Measurements from ENCODE around the gene MYL2.

Gene MYL2

GRCh38 chr12:110869803-110870202 is 50.6 kb downstream of the MYL2 start:
- H3F3A ChIP-seq (ENCODE audit: control insufficient read depth, insufficient read depth): no peaks in the 10 kb centered on the region
- no peak overlapping the region for H3K27ac ChIP-seq (ENCODE audit: low read depth, low read length)
- peaks cover 1% of the 10 kb centered on the region; the same call in 1 of the 2 replicates for H3K27me3 ChIP-seq (ENCODE audit: control insufficient read depth, low read length)
- H3K9me2 ChIP-seq (replicated peaks; ENCODE audit: control insufficient read depth, low read length): no peaks in the 10 kb centered on the region
- no peaks in the 10 kb centered on the region for H3K79me2 ChIP-seq (ENCODE audit: control insufficient read depth, low read length)
- H3K36me3 ChIP-seq (ENCODE audit: control insufficient read depth, low read length): no peaks in the 10 kb centered on the region
- no peaks in the 10 kb centered on the region for H3K4me1 ChIP-seq (ENCODE audit: control insufficient read depth, low read length)
- H3K9me3 ChIP-seq (ENCODE audit: control insufficient read depth, insufficient read depth, low read length): no peaks in the 10 kb centered on the region
- TF ChIP-seq, protein P1, sequence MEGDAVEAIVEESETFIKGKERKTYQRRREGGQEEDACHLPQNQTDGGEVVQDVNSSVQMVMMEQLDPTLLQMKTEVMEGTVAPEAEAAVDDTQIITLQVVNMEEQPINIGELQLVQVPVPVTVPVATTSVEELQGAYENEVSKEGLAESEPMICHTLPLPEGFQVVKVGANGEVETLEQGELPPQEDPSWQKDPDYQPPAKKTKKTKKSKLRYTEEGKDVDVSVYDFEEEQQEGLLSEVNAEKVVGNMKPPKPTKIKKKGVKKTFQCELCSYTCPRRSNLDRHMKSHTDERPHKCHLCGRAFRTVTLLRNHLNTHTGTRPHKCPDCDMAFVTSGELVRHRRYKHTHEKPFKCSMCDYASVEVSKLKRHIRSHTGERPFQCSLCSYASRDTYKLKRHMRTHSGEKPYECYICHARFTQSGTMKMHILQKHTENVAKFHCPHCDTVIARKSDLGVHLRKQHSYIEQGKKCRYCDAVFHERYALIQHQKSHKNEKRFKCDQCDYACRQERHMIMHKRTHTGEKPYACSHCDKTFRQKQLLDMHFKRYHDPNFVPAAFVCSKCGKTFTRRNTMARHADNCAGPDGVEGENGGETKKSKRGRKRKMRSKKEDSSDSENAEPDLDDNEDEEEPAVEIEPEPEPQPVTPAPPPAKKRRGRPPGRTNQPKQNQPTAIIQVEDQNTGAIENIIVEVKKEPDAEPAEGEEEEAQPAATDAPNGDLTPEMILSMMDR (IDR thresholded peaks at IDR 0.05; ENCODE audit: low read depth, low read length, poor library complexity, severe bottlenecking): no peak
- TF ChIP-seq EZH2phosphoT487 (IDR thresholded peaks at IDR 0.05; ENCODE audit: borderline replicate concordance, low read length): no peak
- no peaks in the 10 kb centered on the region for H4K20me1 ChIP-seq (ENCODE audit: control insufficient read depth, insufficient read depth, low read depth, low read length)
- no peak overlapping the region for H3K4me2 ChIP-seq (ENCODE audit: low read length)
- no peak overlapping the region for H3K4me3 ChIP-seq (ENCODE audit: low read length)

DNA sequence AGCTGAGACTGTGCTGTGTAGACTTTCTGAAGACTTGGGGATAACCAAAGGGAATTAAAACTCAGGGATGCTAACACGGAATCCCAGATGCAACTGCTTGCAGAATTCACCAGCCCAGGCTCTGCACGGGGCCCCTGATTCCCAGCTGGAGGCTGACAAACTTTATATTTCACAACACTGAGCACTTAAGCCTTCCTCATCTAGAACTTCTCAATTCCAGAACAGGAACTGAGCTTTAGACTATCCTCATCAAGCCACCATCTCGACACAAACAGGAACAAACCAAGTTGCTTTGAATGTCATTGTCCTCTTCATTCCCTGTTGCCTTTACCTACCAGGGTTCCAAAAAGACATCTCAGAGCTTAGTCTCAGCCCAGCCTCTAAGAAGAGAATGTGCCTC is 51.4 kb downstream of the MYL2 start:
- H3K27ac ChIP-seq (ENCODE audit: low read depth, low read length): no peak overlapping the region
- no peaks in the 10 kb centered on the region for H3K79me2 ChIP-seq (ENCODE audit: control insufficient read depth, low read length)

DNA sequence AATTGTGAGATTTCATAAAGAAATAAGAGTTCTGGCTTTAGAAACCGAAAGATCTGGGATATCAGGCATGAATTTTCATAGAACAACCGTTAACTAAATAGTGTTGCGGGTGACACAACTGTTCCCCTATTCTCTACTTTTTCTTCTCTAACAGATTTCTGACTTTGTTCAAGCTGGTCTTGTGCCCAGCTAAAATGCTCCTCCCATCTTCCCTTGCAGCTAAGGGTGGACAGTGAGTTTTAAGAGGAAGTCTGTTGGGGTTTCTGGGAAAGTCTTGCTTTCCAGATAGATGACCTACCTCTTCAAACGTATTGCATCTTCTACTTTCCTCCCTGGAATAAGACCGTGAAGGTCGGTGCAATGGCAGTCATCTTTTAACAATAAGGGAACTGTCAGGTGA is 54.9 kb downstream of the MYL2 start:
- no peak overlapping the region for H3K27ac ChIP-seq (ENCODE audit: low read depth, low read length)
- no peaks in the 10 kb centered on the region for H3K9me2 ChIP-seq (replicated peaks; ENCODE audit: control insufficient read depth, low read length)
- TF ChIP-seq, protein P1 (IDR thresholded peaks at IDR 0.05; ENCODE audit: low read depth, low read length, poor library complexity, severe bottlenecking): no peak
- no peak for TF ChIP-seq EZH2phosphoT487 (IDR thresholded peaks at IDR 0.05; ENCODE audit: borderline replicate concordance, low read length)
- H3K36me3 ChIP-seq (ENCODE audit: control insufficient read depth, low read length): no peaks in the 10 kb centered on the region
- no peaks in the 10 kb centered on the region for H3K27me3 ChIP-seq (ENCODE audit: control insufficient read depth, low read length)
- peaks cover 6% of the 10 kb centered on the region for H3K4me1 ChIP-seq (ENCODE audit: control insufficient read depth, low read length)
- no peak overlapping the region for H3K4me3 ChIP-seq (ENCODE audit: low read length)
- no peak overlapping the region for H3K4me2 ChIP-seq (ENCODE audit: low read length)
- no peaks in the 10 kb centered on the region for H3F3A ChIP-seq (ENCODE audit: control insufficient read depth, insufficient read depth)
- no peaks in the 10 kb centered on the region for H3K9me3 ChIP-seq (ENCODE audit: control insufficient read depth, insufficient read depth, low read length)
- H4K20me1 ChIP-seq (ENCODE audit: control insufficient read depth, insufficient read depth, low read depth, low read length): no peaks in the 10 kb centered on the region
- H3K79me2 ChIP-seq (ENCODE audit: control insufficient read depth, low read length): no peaks in the 10 kb centered on the region

More for the DNA sequence above, 51.4 kb downstream of the MYL2 start:
- no peak overlapping the region for H3K4me2 ChIP-seq (ENCODE audit: low read length)
- H3K27me3 ChIP-seq (ENCODE audit: control insufficient read depth, low read length): no peaks in the 10 kb centered on the region
- TF ChIP-seq, protein P1 (IDR thresholded peaks at IDR 0.05; ENCODE audit: low read depth, low read length, poor library complexity, severe bottlenecking): no peak
- TF ChIP-seq EZH2phosphoT487 (IDR thresholded peaks at IDR 0.05; ENCODE audit: borderline replicate concordance, low read length): no peak
- no peaks in the 10 kb centered on the region for H3K36me3 ChIP-seq (ENCODE audit: control insufficient read depth, low read length)
- H3K9me3 ChIP-seq (ENCODE audit: control insufficient read depth, insufficient read depth, low read length): no peaks in the 10 kb centered on the region
- H3K4me3 ChIP-seq (ENCODE audit: low read length): no peak overlapping the region
- no peaks in the 10 kb centered on the region for H3K4me1 ChIP-seq (ENCODE audit: control insufficient read depth, low read length)
- no peaks in the 10 kb centered on the region for H3F3A ChIP-seq (ENCODE audit: control insufficient read depth, insufficient read depth)
- H4K20me1 ChIP-seq (ENCODE audit: control insufficient read depth, insufficient read depth, low read depth, low read length): no peaks in the 10 kb centered on the region
- H3K9me2 ChIP-seq (replicated peaks; ENCODE audit: control insufficient read depth, low read length): no peaks in the 10 kb centered on the region
